Measurements from ENCODE around the gene GNB2.

DNA sequence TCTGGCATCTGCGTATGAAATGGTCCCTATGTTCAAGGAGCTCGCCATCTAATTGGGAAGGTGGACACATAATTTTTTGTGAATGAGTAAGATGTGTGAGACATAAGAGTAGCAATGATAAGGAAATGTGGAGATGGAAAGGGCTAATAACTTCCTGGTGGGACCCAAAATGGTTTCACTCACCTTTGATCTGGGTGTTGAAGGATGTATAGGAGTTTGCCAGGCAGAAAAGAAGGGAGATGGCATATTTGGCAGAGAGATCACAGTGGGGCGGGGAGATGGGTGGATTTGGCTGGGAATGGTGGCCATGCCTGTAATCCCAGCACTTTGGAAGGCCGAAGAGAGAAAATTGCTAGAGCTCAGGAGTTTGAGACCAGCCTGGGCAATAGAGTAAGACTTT lies 36.9 kb downstream of the GNB2 start:
- no peak for TF ChIP-seq CTCF (IDR thresholded peaks at IDR 0.05; ENCODE audit: low read length)
- TF ChIP-seq EZH2 (IDR thresholded peaks at IDR 0.05; ENCODE audit: borderline replicate concordance, low read length) = no peak
